HCT116 (cell line): ENCODE data around the gene GPRIN2.

Source experiments
- EZH2phosphoT487 ChIP-seq: fragments of 200-600 bp; IDR thresholded peaks from 2 replicates; pipeline ENCODE4 v1.6.1; 2018; ENCODE audit warnings: antibody characterized with exemption, borderline replicate concordance
- POLR2A ChIP-seq: IDR thresholded peaks from 2 replicates; pipeline ENCODE4 v1.7.0; 2011; ENCODE audit warnings: borderline replicate concordance; ENCODE audit not compliant: insufficient read depth, insufficient read length; ENCODE audit errors: extremely low read depth
- POLR2AphosphoS5 ChIP-seq: IDR thresholded peaks from 2 replicates; pipeline ENCODE4 v1.6.1; 2011; ENCODE audit warnings: mild to moderate bottlenecking, low read depth, low read length, moderate library complexity
- SP1 ChIP-seq: IDR thresholded peaks from 2 replicates; pipeline ENCODE4 v1.6.1; 2012; ENCODE audit warnings: low read depth
- TF ChIP-seq, protein P1 (sequence below): IDR thresholded peaks from 2 replicates; pipeline ENCODE4 v1.6.1; 2012
- TF ChIP-seq, protein P2 (sequence below), 3 experiments: fragments of 200-600 bp in 1 of 3; sonication (generic) in 1 of 3; IDR thresholded peaks in 2 of 3; conservative IDR thresholded peaks in 1 of 3; 2 replicates each; pipeline ENCODE4 v1.5.1; 2012 to 2017; ENCODE audit warnings: low read depth in 2 of 3, low read length in 2 of 3, antibody characterized with exemption in 1 of 3, borderline replicate concordance in 1 of 3, control low read depth in 1 of 3, mild to moderate bottlenecking in 1 of 3, mixed read lengths in 1 of 3, mixed run types in 1 of 3, moderate library complexity in 1 of 3; ENCODE audit not compliant: insufficient read depth in 1 of 3
- TF ChIP-seq, protein P3 (sequence below): IDR thresholded peaks from 2 replicates; pipeline ENCODE4 v1.6.1; 2011; ENCODE audit warnings: mild to moderate bottlenecking, low read length, moderate library complexity; ENCODE audit not compliant: insufficient replicate concordance; ENCODE audit errors: extremely low read depth
- TF ChIP-seq, protein P4 (sequence below): IDR thresholded peaks from 2 replicates; pipeline ENCODE4 v1.6.1; 2012
- TF ChIP-seq, protein P5 (sequence below): IDR thresholded peaks from 2 replicates; pipeline ENCODE4 v1.6.1; 2012; ENCODE audit warnings: low read depth

DNA sequence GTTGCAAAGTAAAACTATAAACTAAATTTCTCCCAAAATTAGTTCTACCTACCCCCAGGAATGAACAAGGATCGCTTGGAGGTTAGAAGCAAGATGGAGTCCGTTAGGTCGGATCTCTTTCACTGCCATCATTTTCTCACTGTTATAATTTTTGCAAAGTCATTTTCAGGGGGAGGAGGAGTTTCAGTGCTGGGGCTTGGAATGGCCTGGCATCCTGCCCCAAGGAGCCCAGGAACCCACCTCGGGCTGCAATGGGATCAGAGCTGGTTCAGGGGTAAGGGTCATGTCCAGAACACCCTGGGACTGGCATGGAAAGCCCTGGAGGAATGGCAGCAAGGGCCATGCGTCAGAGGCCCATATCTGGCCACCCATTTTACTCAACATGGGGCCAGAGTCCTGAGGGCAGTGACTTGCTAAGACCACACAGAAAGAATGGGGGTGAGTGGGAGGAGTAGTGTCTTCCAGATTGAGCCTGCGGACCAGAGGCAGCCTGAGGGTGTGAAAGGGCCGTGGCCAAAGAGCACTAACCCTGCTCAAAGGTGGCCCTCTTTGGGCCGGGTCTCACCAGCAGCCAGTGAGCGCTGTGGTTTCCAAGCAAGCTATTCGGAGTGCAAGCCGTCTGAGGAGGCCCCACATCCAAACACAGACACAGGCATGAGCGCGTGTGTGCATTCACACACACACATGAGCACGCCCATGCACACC lies 31.8 kb downstream of the GPRIN2 start:
- TF ChIP-seq, protein P1, sequence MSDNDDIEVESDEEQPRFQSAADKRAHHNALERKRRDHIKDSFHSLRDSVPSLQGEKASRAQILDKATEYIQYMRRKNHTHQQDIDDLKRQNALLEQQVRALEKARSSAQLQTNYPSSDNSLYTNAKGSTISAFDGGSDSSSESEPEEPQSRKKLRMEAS = no peak; the same call in 1 of the 2 replicates
- TF ChIP-seq, protein P2, sequence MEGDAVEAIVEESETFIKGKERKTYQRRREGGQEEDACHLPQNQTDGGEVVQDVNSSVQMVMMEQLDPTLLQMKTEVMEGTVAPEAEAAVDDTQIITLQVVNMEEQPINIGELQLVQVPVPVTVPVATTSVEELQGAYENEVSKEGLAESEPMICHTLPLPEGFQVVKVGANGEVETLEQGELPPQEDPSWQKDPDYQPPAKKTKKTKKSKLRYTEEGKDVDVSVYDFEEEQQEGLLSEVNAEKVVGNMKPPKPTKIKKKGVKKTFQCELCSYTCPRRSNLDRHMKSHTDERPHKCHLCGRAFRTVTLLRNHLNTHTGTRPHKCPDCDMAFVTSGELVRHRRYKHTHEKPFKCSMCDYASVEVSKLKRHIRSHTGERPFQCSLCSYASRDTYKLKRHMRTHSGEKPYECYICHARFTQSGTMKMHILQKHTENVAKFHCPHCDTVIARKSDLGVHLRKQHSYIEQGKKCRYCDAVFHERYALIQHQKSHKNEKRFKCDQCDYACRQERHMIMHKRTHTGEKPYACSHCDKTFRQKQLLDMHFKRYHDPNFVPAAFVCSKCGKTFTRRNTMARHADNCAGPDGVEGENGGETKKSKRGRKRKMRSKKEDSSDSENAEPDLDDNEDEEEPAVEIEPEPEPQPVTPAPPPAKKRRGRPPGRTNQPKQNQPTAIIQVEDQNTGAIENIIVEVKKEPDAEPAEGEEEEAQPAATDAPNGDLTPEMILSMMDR (IDR thresholded peaks at IDR 0.05 in 2 of 3, conservative IDR thresholded peaks at IDR 0.05 in 1 of 3; ENCODE audit: borderline replicate concordance in 1 of 3, insufficient read depth in 1 of 3, low read depth in 2 of 3, low read length in 2 of 3) = no peak
- TF ChIP-seq EZH2phosphoT487 (no peak), SP1 (no peak), POLR2A (no peak), POLR2AphosphoS5 (no peak)
- TF ChIP-seq, protein P3, sequence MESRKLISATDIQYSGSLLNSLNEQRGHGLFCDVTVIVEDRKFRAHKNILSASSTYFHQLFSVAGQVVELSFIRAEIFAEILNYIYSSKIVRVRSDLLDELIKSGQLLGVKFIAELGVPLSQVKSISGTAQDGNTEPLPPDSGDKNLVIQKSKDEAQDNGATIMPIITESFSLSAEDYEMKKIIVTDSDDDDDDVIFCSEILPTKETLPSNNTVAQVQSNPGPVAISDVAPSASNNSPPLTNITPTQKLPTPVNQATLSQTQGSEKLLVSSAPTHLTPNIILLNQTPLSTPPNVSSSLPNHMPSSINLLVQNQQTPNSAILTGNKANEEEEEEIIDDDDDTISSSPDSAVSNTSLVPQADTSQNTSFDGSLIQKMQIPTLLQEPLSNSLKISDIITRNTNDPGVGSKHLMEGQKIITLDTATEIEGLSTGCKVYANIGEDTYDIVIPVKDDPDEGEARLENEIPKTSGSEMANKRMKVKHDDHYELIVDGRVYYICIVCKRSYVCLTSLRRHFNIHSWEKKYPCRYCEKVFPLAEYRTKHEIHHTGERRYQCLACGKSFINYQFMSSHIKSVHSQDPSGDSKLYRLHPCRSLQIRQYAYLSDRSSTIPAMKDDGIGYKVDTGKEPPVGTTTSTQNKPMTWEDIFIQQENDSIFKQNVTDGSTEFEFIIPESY = no peak
- TF ChIP-seq, protein P4, sequence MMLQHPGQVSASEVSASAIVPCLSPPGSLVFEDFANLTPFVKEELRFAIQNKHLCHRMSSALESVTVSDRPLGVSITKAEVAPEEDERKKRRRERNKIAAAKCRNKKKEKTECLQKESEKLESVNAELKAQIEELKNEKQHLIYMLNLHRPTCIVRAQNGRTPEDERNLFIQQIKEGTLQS = no peak
- TF ChIP-seq, protein P5, sequence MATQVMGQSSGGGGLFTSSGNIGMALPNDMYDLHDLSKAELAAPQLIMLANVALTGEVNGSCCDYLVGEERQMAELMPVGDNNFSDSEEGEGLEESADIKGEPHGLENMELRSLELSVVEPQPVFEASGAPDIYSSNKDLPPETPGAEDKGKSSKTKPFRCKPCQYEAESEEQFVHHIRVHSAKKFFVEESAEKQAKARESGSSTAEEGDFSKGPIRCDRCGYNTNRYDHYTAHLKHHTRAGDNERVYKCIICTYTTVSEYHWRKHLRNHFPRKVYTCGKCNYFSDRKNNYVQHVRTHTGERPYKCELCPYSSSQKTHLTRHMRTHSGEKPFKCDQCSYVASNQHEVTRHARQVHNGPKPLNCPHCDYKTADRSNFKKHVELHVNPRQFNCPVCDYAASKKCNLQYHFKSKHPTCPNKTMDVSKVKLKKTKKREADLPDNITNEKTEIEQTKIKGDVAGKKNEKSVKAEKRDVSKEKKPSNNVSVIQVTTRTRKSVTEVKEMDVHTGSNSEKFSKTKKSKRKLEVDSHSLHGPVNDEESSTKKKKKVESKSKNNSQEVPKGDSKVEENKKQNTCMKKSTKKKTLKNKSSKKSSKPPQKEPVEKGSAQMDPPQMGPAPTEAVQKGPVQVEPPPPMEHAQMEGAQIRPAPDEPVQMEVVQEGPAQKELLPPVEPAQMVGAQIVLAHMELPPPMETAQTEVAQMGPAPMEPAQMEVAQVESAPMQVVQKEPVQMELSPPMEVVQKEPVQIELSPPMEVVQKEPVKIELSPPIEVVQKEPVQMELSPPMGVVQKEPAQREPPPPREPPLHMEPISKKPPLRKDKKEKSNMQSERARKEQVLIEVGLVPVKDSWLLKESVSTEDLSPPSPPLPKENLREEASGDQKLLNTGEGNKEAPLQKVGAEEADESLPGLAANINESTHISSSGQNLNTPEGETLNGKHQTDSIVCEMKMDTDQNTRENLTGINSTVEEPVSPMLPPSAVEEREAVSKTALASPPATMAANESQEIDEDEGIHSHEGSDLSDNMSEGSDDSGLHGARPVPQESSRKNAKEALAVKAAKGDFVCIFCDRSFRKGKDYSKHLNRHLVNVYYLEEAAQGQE = no peak
